ENCODE results near the gene OR11H7. TPM values are rescaled to one million over a fixed set of nuclear protein-coding genes. Genes with fewer than 3 reads are reported as not detected.

OR11H7 gene
- total and polyA plus RNA-seq, 2 of the 4 experiments (the other 2 are of a cell fraction): not detected

- intact Hi-C loops (cut with micrococcal nuclease): no loop called here
- Histone ChIP-seq H3K18ac (ENCODE audit: low read depth, low read length) (no peak overlapping the region), H3K4me1 (ENCODE audit: control insufficient read depth, insufficient read depth, low read length) (no peaks in the 10 kb centered on the region), H3K36me3 (ENCODE audit: control insufficient read depth, insufficient read depth, low read length) (peaks cover 5% of the 10 kb centered on the region), H3K9me1 (ENCODE audit: insufficient read depth, low read length) (no peaks in the 10 kb centered on the region), H2AFZ (replicated peaks; ENCODE audit: low read length, poor library complexity) (no peak overlapping the region), H4K20me1 (ENCODE audit: insufficient read depth, low read length) (no peaks in the 10 kb centered on the region), H4K91ac (ENCODE audit: insufficient read depth, low read depth, low read length) (no peak overlapping the region), H2BK5ac (ENCODE audit: low read depth, low read length, poor library complexity, severe bottlenecking) (no peak overlapping the region), H2AK9ac (replicated peaks; ENCODE audit: low read depth, low read length, poor library complexity) (no peak overlapping the region), H2BK20ac (ENCODE audit: low read depth, low read length) (no peak overlapping the region), H3K9me3 (ENCODE audit: control insufficient read depth, insufficient read depth, low read length) (peaks cover 3% of the 10 kb centered on the region; the same call in 1 of the 2 replicates), H3K56ac (ENCODE audit: extremely low read depth, insufficient read depth, low read length) (no peak overlapping the region), H3K4me3 (ENCODE audit: insufficient read depth, low read depth, low read length) (no peak overlapping the region), H4K5ac (ENCODE audit: low read depth, low read length) (no peak overlapping the region), H2BK15ac (ENCODE audit: low read depth, low read length) (no peak overlapping the region), H2BK120ac (ENCODE audit: low read depth, low read length) (no peak overlapping the region), H3K27me3 (ENCODE audit: control insufficient read depth, insufficient read depth, low read length) (no peaks in the 10 kb centered on the region), H3K23ac (ENCODE audit: low read depth, low read length) (no peak overlapping the region), H4K8ac (ENCODE audit: low read depth in 2 of 2, low read length in 2 of 2) (no peak overlapping the region), H3K14ac (replicated peaks; ENCODE audit: low read depth, low read length) (no peak overlapping the region), H3K4me2 (ENCODE audit: low read depth, low read length) (no peak overlapping the region), H3K4ac (ENCODE audit: low read depth, low read length) (no peak overlapping the region), H3K79me1 (ENCODE audit: low read depth in 1 of 2, low read length in 2 of 2) (no peaks in the 10 kb centered on the region), H3K9ac (ENCODE audit: low read depth, low read length) (no peak overlapping the region), H2AK5ac (ENCODE audit: low read depth, low read length) (no peak overlapping the region), H3K27ac (ENCODE audit: insufficient read depth, low read length) (no peak overlapping the region)
- no peak for DNase-seq
- in situ Hi-C loops (cut with MboI; ENCODE audit: low sequenced_read_pairs): no loop called here
- dilution Hi-C loops (cut with HindIII; ENCODE audit: low sequenced_read_pairs, unreplicated experiment): no loop called here
- TF ChIP-seq NFE2L2 (IDR thresholded peaks at IDR 0.05; ENCODE audit: low read depth, low read length) (no peak), CHD1 (IDR thresholded peaks at IDR 0.05; ENCODE audit: low read depth, low read length) (no peak), RCOR1 (IDR thresholded peaks at IDR 0.05; ENCODE audit: insufficient replicate concordance, low read length) (no peak), BHLHE40 (IDR thresholded peaks at IDR 0.05; ENCODE audit: low read depth, low read length) (no peak), RFX5 (IDR thresholded peaks at IDR 0.05; ENCODE audit: low read depth, low read length) (no peak), MAFK (IDR thresholded peaks at IDR 0.05; ENCODE audit: low read depth, low read length) (no peak), MAZ (IDR thresholded peaks at IDR 0.05; ENCODE audit: borderline replicate concordance, low read depth, low read length) (no peak), SMC3 (IDR thresholded peaks at IDR 0.05; ENCODE audit: low read depth, low read length) (no peak), ELK1 (IDR thresholded peaks at IDR 0.05; ENCODE audit: borderline replicate concordance, low read depth, low read length) (no peak), CTCF (conservative IDR thresholded peaks at IDR 0.05; ENCODE audit: low read depth, low read length) (no peak), POLR2A (IDR thresholded peaks at IDR 0.05; ENCODE audit: low read depth, low read length) (no peak), RAD21 (IDR thresholded peaks at IDR 0.05; ENCODE audit: low read length) (no peak), MXI1 (IDR thresholded peaks at IDR 0.05; ENCODE audit: borderline replicate concordance, low read depth, low read length) (no peak), USF2 (IDR thresholded peaks at IDR 0.05; ENCODE audit: low read depth, low read length) (no peak), CEBPB (IDR thresholded peaks at IDR 0.05; ENCODE audit: low read depth, low read length) (no peak), FOS (IDR thresholded peaks at IDR 0.05; ENCODE audit: low read depth, low read length) (no peak)
- CTCF ChIA-PET: no interaction called here
- POLR2A ChIA-PET (ENCODE audit: unreplicated experiment): no interaction called here
- ATAC-seq (ENCODE audit: low read depth): no peak
- 100% methylated on average over 2 of the region's 2 CpGs; no CpG with 5 or more reads in 1 of the 2 experiments for WGBS, 2 experiments (ENCODE audit: extremely low coverage in 2 of 2, insufficient read length in 1 of 2)
- no TSS peak for BruUV-seq (replicated peaks)
Measured at GRCh38 chr14:20277409-20277808, 48.6 kb downstream of the OR11H7 start.
